NK-92 (cell line): ENCODE measurements around the gene NACC1.
"Not testable (repeated sequence)": the region's sequence is repeated elsewhere in the genome, so short reads cannot be mapped to it uniquely, and the experiment has no call there.

Experiments used
- DNase-seq: peaks from one replicate; lab custom pipeline; 2025; ENCODE audit not compliant: unreplicated experiment; lab: John Stamatoyannopoulos, UW

Gene NACC1

GRCh38 chr19:13162724-13163608 lies 44.9 kb downstream of the NACC1 start:
- DNase-seq = no peak

GRCh38 chr19:13163609-13164342 lies 45.7 kb downstream of the NACC1 start:
- no peak for DNase-seq

- DNase-seq = no peak
These were observed 46.5 kb downstream of the NACC1 start for GRCh38 chr19:13164343-13165161.

GRCh38 chr19:13165162-13165997 lies 47.3 kb downstream of the NACC1 start:
- no peak for DNase-seq

GRCh38 chr19:13166151-13166550 lies 48.1 kb downstream of the NACC1 start:
- DNase-seq = not testable (repeated sequence)

GRCh38 chr19:13169769-13170168 lies 51.7 kb downstream of the NACC1 start:
- no peak for DNase-seq

GRCh38 chr19:13171146-13171545 lies 53.1 kb downstream of the NACC1 start:
- DNase-seq = no peak

GRCh38 chr19:13172346-13173138 lies 54.5 kb downstream of the NACC1 start:
- no peak for DNase-seq

- DNase-seq = no peak
These were observed 55.2 kb downstream of the NACC1 start for GRCh38 chr19:13173139-13173737.

GRCh38 chr19:13176345-13176744 lies 58.3 kb downstream of the NACC1 start:
- no peak for DNase-seq

- not testable (repeated sequence) for DNase-seq
These were observed 59.5 kb downstream of the NACC1 start for GRCh38 chr19:13177584-13177983.

- not testable (repeated sequence) for DNase-seq
These were observed 60.2 kb downstream of the NACC1 start for GRCh38 chr19:13178291-13178690.

- no peak for DNase-seq
These were observed 63.8 kb downstream of the NACC1 start for GRCh38 chr19:13181747-13182388.

GRCh38 chr19:13184926-13185325 lies 66.9 kb downstream of the NACC1 start:
- DNase-seq = not testable (repeated sequence)

GRCh38 chr19:13185763-13186657 lies 67.9 kb downstream of the NACC1 start:
- DNase-seq = not testable (repeated sequence)

GRCh38 chr19:13186688-13187087 lies 68.6 kb downstream of the NACC1 start:
- not testable (repeated sequence) for DNase-seq

- DNase-seq = no peak
These were observed 69.4 kb downstream of the NACC1 start for GRCh38 chr19:13187419-13187818.

GRCh38 chr19:13189600-13189999 lies 71.5 kb downstream of the NACC1 start:
- no peak for DNase-seq
